SK-N-SH (cell line): ENCODE measurements around the gene SKA2. TPM values are rescaled to one million over a fixed set of nuclear protein-coding genes. Genes with fewer than 3 reads are reported as not detected.

Experiments
- CTCF ChIA-PET: fragments of 300-600, 350-600 bp; formaldehyde crosslinking; extraction: SDS; loops from one replicate; lab custom pipeline; 2021; lab: Yijun Ruan, JAX
- POLR2A ChIA-PET: fragments of 350-600 bp; sonication (Branson Sonifier 250); formaldehyde crosslinking; extraction: SDS; loops from one replicate; lab custom pipeline; 2020; ENCODE audit warnings: antibody characterized with exemption, inconsistent platforms; lab: Yijun Ruan, JAX
- DNase-seq: peaks from one replicate; pipeline ENCODE4 v3.0.0; 2012
- H2AFZ ChIP-seq: fragments of 200-600 bp; sonication (generic); 2 replicates; pipeline ENCODE4 v1.8.1; 2016; ENCODE audit warnings: antibody characterized with exemption, mild to moderate bottlenecking, low read depth
- H3F3A ChIP-seq: fragments of 200-600 bp; sonication (generic); replicated peaks from 2 replicates; pipeline ENCODE3; 2016; ENCODE audit warnings: antibody characterized with exemption, mild to moderate bottlenecking; ENCODE audit not compliant: insufficient read depth
- H3K27ac ChIP-seq, 2 experiments: fragments of 200-500 bp in 1 of 2; fragments of 200-600 bp in 1 of 2; sonication (Bioruptor generic) in 1 of 2; sonication (generic), shearing (Covaris generic) in 1 of 2; 2 replicates each; pipeline versions ENCODE4 v1.5.1 to v1.6.1; 2014 to 2016; ENCODE audit warnings: low read depth in 2 of 2, inconsistent platforms in 1 of 2, low read length in 1 of 2, mild to moderate bottlenecking in 1 of 2, mixed read lengths in 1 of 2
- H3K27me3 ChIP-seq: fragments of 200-600 bp; sonication (generic), shearing (Covaris generic); 2 replicates; pipeline ENCODE4 v1.6.1; 2016; ENCODE audit warnings: mixed run types; ENCODE audit not compliant: insufficient read depth
- H3K36me3 ChIP-seq, 2 experiments: fragments of 200-500 bp in 1 of 2; fragments of 200-600 bp in 1 of 2; sonication (Bioruptor generic) in 1 of 2; sonication (generic) in 1 of 2; replicated peaks in 1 of 2; 2 replicates each; pipeline versions ENCODE3 to v1.5.1; 2014 to 2016; ENCODE audit warnings: low read length in 1 of 2, mild to moderate bottlenecking in 1 of 2; ENCODE audit not compliant: insufficient read depth in 2 of 2, control insufficient read depth in 1 of 2
- H3K4me1 ChIP-seq, 2 experiments: fragments of 200-500 bp in 1 of 2; fragments of 200-600 bp in 1 of 2; sonication (Bioruptor generic) in 1 of 2; sonication (generic), shearing (Covaris generic) in 1 of 2; 2 replicates each; pipeline versions ENCODE4 v1.5.1 to v1.6.1; 2014 to 2016; ENCODE audit warnings: low read depth in 1 of 2, low read length in 1 of 2, mixed run types in 1 of 2; ENCODE audit not compliant: insufficient read depth in 2 of 2, control insufficient read depth in 1 of 2
- H3K4me2 ChIP-seq: fragments of 200-600 bp; sonication (generic), shearing (Covaris generic); 2 replicates; pipeline ENCODE4 v1.6.1; 2017; ENCODE audit warnings: mixed run types
- H3K4me3 ChIP-seq, 2 experiments: fragments of 200-500 bp in 1 of 2; fragments of 200-600 bp in 1 of 2; sonication (Bioruptor generic) in 1 of 2; sonication (generic), shearing (Covaris generic) in 1 of 2; 2 replicates each; pipeline versions ENCODE4 v1.5.1 to v1.8.1; 2014 to 2016; ENCODE audit warnings: low read depth in 2 of 2, inconsistent platforms in 1 of 2, low read length in 1 of 2, mild to moderate bottlenecking in 1 of 2, mixed read lengths in 1 of 2, moderate library complexity in 1 of 2
- H3K79me2 ChIP-seq: fragments of 200-600 bp; sonication (generic); 2 replicates; pipeline ENCODE4 v1.8.1; 2017; ENCODE audit warnings: mild to moderate bottlenecking; ENCODE audit not compliant: insufficient read depth
- H3K9ac ChIP-seq: fragments of 200-600 bp; sonication (generic); 2 replicates; pipeline ENCODE4 v1.6.1; 2017; ENCODE audit warnings: mixed run types
- H3K9me2 ChIP-seq: fragments of 200-600 bp; sonication (generic); 2 replicates; pipeline ENCODE4 v1.6.1; 2017; ENCODE audit warnings: mixed run types
- H3K9me3 ChIP-seq: fragments of 200-600 bp; sonication (generic); 2 replicates; pipeline ENCODE4 v1.6.1; 2017; ENCODE audit warnings: mixed run types, mild to moderate bottlenecking, moderate library complexity
- H4K20me1 ChIP-seq: fragments of 200-600 bp; sonication (generic); 2 replicates; pipeline ENCODE4 v1.6.1; 2017; ENCODE audit warnings: mild to moderate bottlenecking, mixed run types; ENCODE audit not compliant: insufficient read depth
- CHD2 ChIP-seq: fragments of 150-350 bp; IDR thresholded peaks from 2 replicates; pipeline ENCODE4 v1.6.1; 2018; ENCODE audit warnings: low read length; ENCODE audit not compliant: partially characterized antibody
- ELF1 ChIP-seq: IDR thresholded peaks from 2 replicates; pipeline ENCODE4 v1.4.0; 2012
- EP300 ChIP-seq, 2 experiments: IDR thresholded peaks; 2 replicates each; pipeline versions ENCODE4 v1.4.0 to v1.6.1; 2012; ENCODE audit warnings: borderline replicate concordance in 1 of 2, low read depth in 1 of 2, low read length in 1 of 2
- GATA2 ChIP-seq: sonication (generic); formaldehyde crosslinking; IDR thresholded peaks from 2 replicates; pipeline ENCODE4 v1.5.0; 2020; ENCODE audit warnings: mild to moderate bottlenecking, missing genetic modification reagents
- JUND ChIP-seq: IDR thresholded peaks from 2 replicates; pipeline ENCODE4 v1.4.0; 2012
- NFIC ChIP-seq: IDR thresholded peaks from 2 replicates; pipeline ENCODE4 v1.4.0; 2012; ENCODE audit warnings: borderline replicate concordance
- NRF1 ChIP-seq: IDR thresholded peaks from 2 replicates; pipeline ENCODE4 v1.6.1; 2012; ENCODE audit warnings: low read depth, mild to moderate bottlenecking, low read length
- POLR2AphosphoS5 ChIP-seq: IDR thresholded peaks from 2 replicates; pipeline ENCODE4 v1.6.1; 2012; ENCODE audit warnings: low read depth, low read length
- RCOR1 ChIP-seq: fragments of 150-350 bp; IDR thresholded peaks from 2 replicates; pipeline ENCODE4 v1.6.1; 2017; ENCODE audit warnings: antibody characterized with exemption, low read length
- SMC3 ChIP-seq: IDR thresholded peaks from 2 replicates; pipeline ENCODE4 v1.6.1; 2012; ENCODE audit warnings: low read depth, low read length, improper control_type of control experiment
- TAF1 ChIP-seq: IDR thresholded peaks from 2 replicates; pipeline ENCODE4 v1.6.1; 2012; ENCODE audit warnings: low read depth, mild to moderate bottlenecking, low read length, moderate library complexity, borderline replicate concordance
- TCF12 ChIP-seq: IDR thresholded peaks from 2 replicates; pipeline ENCODE4 v1.4.0; 2012
- YY1 ChIP-seq: IDR thresholded peaks from 2 replicates; pipeline ENCODE4 v1.4.0; 2012; ENCODE audit warnings: low read depth, mild to moderate bottlenecking
- polyA plus RNA-seq, 3 experiments: library from polyadenylated mRNA; depleted of rRNA; stranded (reverse); fragments of >200 nt; gene quantifications; 2 replicates each; pipeline ENCODE4 v1.2.3, GENCODE V29; 2012
- TF ChIP-seq, protein P1 (sequence below): IDR thresholded peaks from 2 replicates; pipeline ENCODE4 v1.4.0; 2012; ENCODE audit warnings: low read depth, borderline replicate concordance
- TF ChIP-seq, protein P2 (sequence below): fragments of 150-350 bp; IDR thresholded peaks from 2 replicates; pipeline ENCODE4 v1.6.1; 2017; ENCODE audit warnings: antibody characterized with exemption, low read length, low read depth, borderline replicate concordance
- TF ChIP-seq, protein P3 (sequence below): IDR thresholded peaks from 2 replicates; pipeline ENCODE4; 2012
- TF ChIP-seq, protein P4 (sequence below): IDR thresholded peaks from 2 replicates; pipeline ENCODE4 v1.4.0; 2012; ENCODE audit warnings: low read depth
- TF ChIP-seq, protein P5 (sequence below): IDR thresholded peaks from 2 replicates; pipeline ENCODE4 v1.4.0; 2012; ENCODE audit warnings: low read depth, borderline replicate concordance
- TF ChIP-seq, protein P6 (sequence below): fragments of 200-600 bp; sonication (generic); IDR thresholded peaks from 2 replicates; pipeline ENCODE4 v1.6.1; 2017; ENCODE audit warnings: antibody characterized with exemption, mild to moderate bottlenecking, moderate library complexity

Gene SKA2
- polyA plus RNA-seq, 1 of the 3 experiments (the other 2 are of a cell fraction): 12.8 TPM

DNA sequence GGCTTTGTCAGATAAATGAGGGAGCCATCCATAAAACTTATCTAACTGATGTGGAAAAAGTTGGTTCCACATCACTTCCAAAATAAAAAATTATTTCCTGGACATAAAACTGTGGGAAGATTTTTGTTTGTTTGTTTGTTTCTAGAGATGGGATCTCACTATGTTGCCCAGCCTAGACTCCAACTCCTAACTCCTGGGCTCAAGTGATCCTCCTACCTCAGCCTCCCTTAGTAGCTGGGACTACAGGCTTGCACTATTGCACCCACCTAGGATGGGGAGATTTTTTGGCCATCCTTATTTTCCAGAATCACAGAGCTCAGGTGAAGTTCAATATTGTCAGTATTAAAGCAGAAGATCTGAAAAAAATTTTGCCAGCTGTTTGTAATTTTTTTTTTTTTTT, 31.0 kb upstream of the SKA2 start:
- peaks cover 22% of the 10 kb centered on the region; the same call in 1 of the 2 replicates for H3K79me2 ChIP-seq
- ChIA-PET CTCF (interaction anchor here (0.6 to 1.7 kb wide), 3 partner anchors 9 to 22 kb away, joined by 3 to 6 read pairs (median 3); no protein-coding TSS in a partner anchor), POLR2A (interaction anchor here (1.4 kb wide), 1 partner anchor 9 kb away, joined by 3 read pairs; no protein-coding TSS in a partner anchor)

More for the DNA sequence above, 31.0 kb upstream of the SKA2 start:
- H3K9me3 ChIP-seq: no peaks in the 10 kb centered on the region
- TF ChIP-seq TCF12 (no peak), JUND (no peak), TAF1 (no peak), YY1 (no peak), NRF1 (no peak), CHD2 (no peak), SMC3 (no peak), RCOR1 (no peak), EP300 (IDR thresholded peaks at IDR 0.05; ENCODE audit: borderline replicate concordance in 1 of 2, low read depth in 1 of 2, low read length in 1 of 2) (no peak), POLR2AphosphoS5 (no peak), NFIC (no peak), ELF1 (no peak), GATA2 (no peak)
- TF ChIP-seq, protein P1, sequence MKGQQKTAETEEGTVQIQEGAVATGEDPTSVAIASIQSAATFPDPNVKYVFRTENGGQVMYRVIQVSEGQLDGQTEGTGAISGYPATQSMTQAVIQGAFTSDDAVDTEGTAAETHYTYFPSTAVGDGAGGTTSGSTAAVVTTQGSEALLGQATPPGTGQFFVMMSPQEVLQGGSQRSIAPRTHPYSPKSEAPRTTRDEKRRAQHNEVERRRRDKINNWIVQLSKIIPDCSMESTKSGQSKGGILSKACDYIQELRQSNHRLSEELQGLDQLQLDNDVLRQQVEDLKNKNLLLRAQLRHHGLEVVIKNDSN: no peak
- TF ChIP-seq, protein P2, sequence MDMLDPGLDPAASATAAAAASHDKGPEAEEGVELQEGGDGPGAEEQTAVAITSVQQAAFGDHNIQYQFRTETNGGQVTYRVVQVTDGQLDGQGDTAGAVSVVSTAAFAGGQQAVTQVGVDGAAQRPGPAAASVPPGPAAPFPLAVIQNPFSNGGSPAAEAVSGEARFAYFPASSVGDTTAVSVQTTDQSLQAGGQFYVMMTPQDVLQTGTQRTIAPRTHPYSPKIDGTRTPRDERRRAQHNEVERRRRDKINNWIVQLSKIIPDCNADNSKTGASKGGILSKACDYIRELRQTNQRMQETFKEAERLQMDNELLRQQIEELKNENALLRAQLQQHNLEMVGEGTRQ: no peak
- TF ChIP-seq, protein P3, sequence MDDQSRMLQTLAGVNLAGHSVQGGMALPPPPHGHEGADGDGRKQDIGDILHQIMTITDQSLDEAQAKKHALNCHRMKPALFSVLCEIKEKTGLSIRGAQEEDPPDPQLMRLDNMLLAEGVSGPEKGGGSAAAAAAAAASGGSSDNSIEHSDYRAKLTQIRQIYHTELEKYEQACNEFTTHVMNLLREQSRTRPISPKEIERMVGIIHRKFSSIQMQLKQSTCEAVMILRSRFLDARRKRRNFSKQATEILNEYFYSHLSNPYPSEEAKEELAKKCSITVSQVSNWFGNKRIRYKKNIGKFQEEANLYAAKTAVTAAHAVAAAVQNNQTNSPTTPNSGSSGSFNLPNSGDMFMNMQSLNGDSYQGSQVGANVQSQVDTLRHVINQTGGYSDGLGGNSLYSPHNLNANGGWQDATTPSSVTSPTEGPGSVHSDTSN: no peak
- TF ChIP-seq, protein P4, sequence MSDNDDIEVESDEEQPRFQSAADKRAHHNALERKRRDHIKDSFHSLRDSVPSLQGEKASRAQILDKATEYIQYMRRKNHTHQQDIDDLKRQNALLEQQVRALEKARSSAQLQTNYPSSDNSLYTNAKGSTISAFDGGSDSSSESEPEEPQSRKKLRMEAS: no peak
- TF ChIP-seq, protein P5, sequence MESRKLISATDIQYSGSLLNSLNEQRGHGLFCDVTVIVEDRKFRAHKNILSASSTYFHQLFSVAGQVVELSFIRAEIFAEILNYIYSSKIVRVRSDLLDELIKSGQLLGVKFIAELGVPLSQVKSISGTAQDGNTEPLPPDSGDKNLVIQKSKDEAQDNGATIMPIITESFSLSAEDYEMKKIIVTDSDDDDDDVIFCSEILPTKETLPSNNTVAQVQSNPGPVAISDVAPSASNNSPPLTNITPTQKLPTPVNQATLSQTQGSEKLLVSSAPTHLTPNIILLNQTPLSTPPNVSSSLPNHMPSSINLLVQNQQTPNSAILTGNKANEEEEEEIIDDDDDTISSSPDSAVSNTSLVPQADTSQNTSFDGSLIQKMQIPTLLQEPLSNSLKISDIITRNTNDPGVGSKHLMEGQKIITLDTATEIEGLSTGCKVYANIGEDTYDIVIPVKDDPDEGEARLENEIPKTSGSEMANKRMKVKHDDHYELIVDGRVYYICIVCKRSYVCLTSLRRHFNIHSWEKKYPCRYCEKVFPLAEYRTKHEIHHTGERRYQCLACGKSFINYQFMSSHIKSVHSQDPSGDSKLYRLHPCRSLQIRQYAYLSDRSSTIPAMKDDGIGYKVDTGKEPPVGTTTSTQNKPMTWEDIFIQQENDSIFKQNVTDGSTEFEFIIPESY: no peak
- TF ChIP-seq, protein P6, sequence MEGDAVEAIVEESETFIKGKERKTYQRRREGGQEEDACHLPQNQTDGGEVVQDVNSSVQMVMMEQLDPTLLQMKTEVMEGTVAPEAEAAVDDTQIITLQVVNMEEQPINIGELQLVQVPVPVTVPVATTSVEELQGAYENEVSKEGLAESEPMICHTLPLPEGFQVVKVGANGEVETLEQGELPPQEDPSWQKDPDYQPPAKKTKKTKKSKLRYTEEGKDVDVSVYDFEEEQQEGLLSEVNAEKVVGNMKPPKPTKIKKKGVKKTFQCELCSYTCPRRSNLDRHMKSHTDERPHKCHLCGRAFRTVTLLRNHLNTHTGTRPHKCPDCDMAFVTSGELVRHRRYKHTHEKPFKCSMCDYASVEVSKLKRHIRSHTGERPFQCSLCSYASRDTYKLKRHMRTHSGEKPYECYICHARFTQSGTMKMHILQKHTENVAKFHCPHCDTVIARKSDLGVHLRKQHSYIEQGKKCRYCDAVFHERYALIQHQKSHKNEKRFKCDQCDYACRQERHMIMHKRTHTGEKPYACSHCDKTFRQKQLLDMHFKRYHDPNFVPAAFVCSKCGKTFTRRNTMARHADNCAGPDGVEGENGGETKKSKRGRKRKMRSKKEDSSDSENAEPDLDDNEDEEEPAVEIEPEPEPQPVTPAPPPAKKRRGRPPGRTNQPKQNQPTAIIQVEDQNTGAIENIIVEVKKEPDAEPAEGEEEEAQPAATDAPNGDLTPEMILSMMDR: no peak
- H3K4me3 ChIP-seq: no peak overlapping the region
- DNase-seq: no peak
- no peak overlapping the region for H3K27ac ChIP-seq
- H3K9ac ChIP-seq: no peak overlapping the region
- no peaks in the 10 kb centered on the region for H3K27me3 ChIP-seq
- no peak overlapping the region for H3K4me2 ChIP-seq
- H3F3A ChIP-seq: no peaks in the 10 kb centered on the region
- no peak overlapping the region for H2AFZ ChIP-seq
- H3K36me3 ChIP-seq: peaks cover 0 to 19% of the 10 kb centered on the region in 2 experiments
- H3K9me2 ChIP-seq: no peaks in the 10 kb centered on the region
- no peaks in the 10 kb centered on the region for H4K20me1 ChIP-seq
- H3K4me1 ChIP-seq: no peaks in the 10 kb centered on the region
